ENCODE measurements around the gene ETNK1. TPM values are rescaled to one million over a fixed set of nuclear protein-coding genes. Genes with fewer than 3 reads are reported as not detected.
"Not testable (repeated sequence)": the region's sequence is repeated elsewhere in the genome, so short reads cannot be mapped to it uniquely, and the experiment has no call there.

Gene ETNK1
- polyA plus RNA-seq (ENCODE audit: low read depth in 6 of 6): 10 to 100 TPM; 21.2 to 28.2 (median 25.1) TPM

- Mint-ChIP-seq H3K27me3 (peaks cover 6 to 21% (median 12%) of the 10 kb centered on the region in 3 donors), H3K4me3 (peak within 1 kb of the TSS; percentile 91 to 99 (median 96)), H3K36me3 (no peaks in the 10 kb centered on the region), H3K9me3 (no peaks in the 10 kb centered on the region), H3K4me1 (peaks cover 29 to 43% (median 39%) of the 10 kb centered on the region in 3 donors), H3K27ac (peak within 1 kb of the TSS; percentile 93 to 99 (median 97))
- DNase-seq (peak; percentile 85), ATAC-seq (ENCODE audit: low read depth in 2 of 2) (peak; percentile 97)
These were observed at the start of gene ETNK1 for GRCh38 chr12:22624870-22625761. Gene ETNK1, plus strand, starts transcription at chr12:22625171. Its CDS starts 260 bp downstream, at chr12:22625431.

- H3K27ac Mint-ChIP-seq: no peak overlapping the region
- H3K9me3 Mint-ChIP-seq: no peaks in the 10 kb centered on the region
- no peak for ATAC-seq (ENCODE audit: low read depth in 2 of 2)
These were observed 48.9 kb upstream of the ETNK1 start for GRCh38 chr12:22576065-22576464.

GRCh38 chr12:22576473-22576872 is 48.5 kb upstream of the ETNK1 start:
- H3K27me3 Mint-ChIP-seq: peaks cover 0 to 8% (median 0%) of the 10 kb centered on the region in 3 donors
- no peak overlapping the region for H3K4me3 Mint-ChIP-seq
- no peaks in the 10 kb centered on the region for H3K9me3 Mint-ChIP-seq
- ATAC-seq (ENCODE audit: low read depth in 2 of 2) (no peak), DNase-seq (no peak)
- no peaks in the 10 kb centered on the region for H3K4me1 Mint-ChIP-seq
- no peak overlapping the region for H3K27ac Mint-ChIP-seq
- no peaks in the 10 kb centered on the region for H3K36me3 Mint-ChIP-seq

More at GRCh38 chr12:22576065-22576464, 48.9 kb upstream of the ETNK1 start:
- H3K27me3 Mint-ChIP-seq: peaks cover 0 to 10% (median 0%) of the 10 kb centered on the region in 3 donors
- H3K4me3 Mint-ChIP-seq: no peak overlapping the region
- no peaks in the 10 kb centered on the region for H3K4me1 Mint-ChIP-seq
- no peaks in the 10 kb centered on the region for H3K36me3 Mint-ChIP-seq
- DNase-seq: no peak

GRCh38 chr12:22577667-22578066 is 47.3 kb upstream of the ETNK1 start:
- H3K27ac Mint-ChIP-seq: no peak overlapping the region
- DNase-seq (no peak), ATAC-seq (ENCODE audit: low read depth in 2 of 2) (no peak)
- H3K36me3 Mint-ChIP-seq: no peaks in the 10 kb centered on the region
- H3K4me1 Mint-ChIP-seq: no peaks in the 10 kb centered on the region
- no peak overlapping the region for H3K4me3 Mint-ChIP-seq
- H3K27me3 Mint-ChIP-seq: no peaks in the 10 kb centered on the region
- H3K9me3 Mint-ChIP-seq: no peaks in the 10 kb centered on the region

GRCh38 chr12:22578328-22578727 is 46.6 kb upstream of the ETNK1 start:
- Mint-ChIP-seq H3K36me3 (no peaks in the 10 kb centered on the region), H3K9me3 (no peaks in the 10 kb centered on the region), H3K27ac (no peak overlapping the region), H3K4me1 (no peaks in the 10 kb centered on the region), H3K4me3 (no peak overlapping the region), H3K27me3 (no peaks in the 10 kb centered on the region)
- ATAC-seq (ENCODE audit: low read depth in 2 of 2) (no peak), DNase-seq (no peak)

GRCh38 chr12:22588817-22589216 is 36.2 kb upstream of the ETNK1 start:
- no peak overlapping the region for H3K4me3 Mint-ChIP-seq
- H3K27ac Mint-ChIP-seq: no peak overlapping the region
- DNase-seq (no peak), ATAC-seq (ENCODE audit: low read depth in 2 of 2) (no peak)
- no peaks in the 10 kb centered on the region for H3K36me3 Mint-ChIP-seq
- H3K4me1 Mint-ChIP-seq: no peaks in the 10 kb centered on the region
- peaks cover 0 to 2% (median 0%) of the 10 kb centered on the region in 7 donors for H3K9me3 Mint-ChIP-seq
- H3K27me3 Mint-ChIP-seq: peaks cover 0 to 9% (median 6%) of the 10 kb centered on the region in 3 donors

- DNase-seq (no peak), ATAC-seq (ENCODE audit: low read depth in 2 of 2) (no peak)
- no peaks in the 10 kb centered on the region for H3K36me3 Mint-ChIP-seq
- peaks cover 0 to 2% (median 0%) of the 10 kb centered on the region in 7 donors for H3K9me3 Mint-ChIP-seq
- H3K27me3 Mint-ChIP-seq: peaks cover 0 to 18% (median 0%) of the 10 kb centered on the region in 3 donors
- H3K4me1 Mint-ChIP-seq: no peaks in the 10 kb centered on the region
- H3K4me3 Mint-ChIP-seq: no peak overlapping the region
- peak overlapping the region in 1 of 6 donors; percentile 55 for H3K27ac Mint-ChIP-seq
These were observed 31.1 kb upstream of the ETNK1 start for GRCh38 chr12:22593864-22594263.

- ATAC-seq (ENCODE audit: low read depth in 2 of 2); H3K4me3 Mint-ChIP-seq; DNase-seq; H3K9me3 Mint-ChIP-seq; H3K27ac Mint-ChIP-seq; H3K4me1 Mint-ChIP-seq: not testable (repeated sequence)
- Mint-ChIP-seq H3K27me3 (peaks cover 0 to 13% (median 7%) of the 10 kb centered on the region in 3 donors), H3K36me3 (peaks cover 0 to 11% of the 10 kb centered on the region in 2 donors)
These were observed 27.4 kb upstream of the ETNK1 start for GRCh38 chr12:22597539-22597938.

GRCh38 chr12:22598141-22598762 is 26.7 kb upstream of the ETNK1 start:
- peaks cover 0 to 13% (median 3%) of the 10 kb centered on the region in 7 donors for H3K9me3 Mint-ChIP-seq
- DNase-seq: no peak
- no peaks in the 10 kb centered on the region for H3K4me1 Mint-ChIP-seq
- peak overlapping the region in 1 of 6 donors; percentile 36 for H3K27ac Mint-ChIP-seq
- peaks cover 0 to 11% of the 10 kb centered on the region in 2 donors for H3K36me3 Mint-ChIP-seq
- H3K4me3 Mint-ChIP-seq: no peak overlapping the region
- no peak for ATAC-seq (ENCODE audit: low read depth in 2 of 2)
- H3K27me3 Mint-ChIP-seq: peaks cover 0 to 13% (median 7%) of the 10 kb centered on the region in 3 donors

GRCh38 chr12:22598763-22599161 is 26.2 kb upstream of the ETNK1 start:
- H3K9me3 Mint-ChIP-seq: peaks cover 0 to 18% (median 3%) of the 10 kb centered on the region in 7 donors
- no peak overlapping the region for H3K4me3 Mint-ChIP-seq
- H3K27ac Mint-ChIP-seq: no peak overlapping the region

GRCh38 chr12:22600181-22600580 is 24.8 kb upstream of the ETNK1 start:
- DNase-seq: no peak
- Mint-ChIP-seq H3K4me1 (no peaks in the 10 kb centered on the region), H3K9me3 (peaks cover 0 to 21% (median 5%) of the 10 kb centered on the region in 7 donors), H3K27ac (no peak overlapping the region), H3K36me3 (peaks cover 0 to 11% of the 10 kb centered on the region in 2 donors), H3K27me3 (peaks cover 4 to 9% (median 7%) of the 10 kb centered on the region in 3 donors), H3K4me3 (no peak overlapping the region)
- no peak for ATAC-seq (ENCODE audit: low read depth in 2 of 2)

More at GRCh38 chr12:22598763-22599161, 26.2 kb upstream of the ETNK1 start:
- Mint-ChIP-seq H3K27me3 (peaks cover 3 to 12% (median 7%) of the 10 kb centered on the region in 3 donors), H3K36me3 (peaks cover 0 to 11% of the 10 kb centered on the region in 2 donors), H3K4me1 (no peaks in the 10 kb centered on the region)
- ATAC-seq (ENCODE audit: low read depth in 2 of 2) (no peak), DNase-seq (no peak)

GRCh38 chr12:22609501-22609900 is 15.5 kb upstream of the ETNK1 start:
- no peak overlapping the region for H3K4me3 Mint-ChIP-seq
- peaks cover 0 to 15% (median 10%) of the 10 kb centered on the region in 3 donors for H3K27me3 Mint-ChIP-seq
- no peak for DNase-seq
- no peak overlapping the region for H3K27ac Mint-ChIP-seq
- H3K36me3 Mint-ChIP-seq: peaks cover 8 to 9% of the 10 kb centered on the region in 2 donors
- H3K9me3 Mint-ChIP-seq: peaks cover 8 to 22% (median 16%) of the 10 kb centered on the region in 7 donors
- no peak for ATAC-seq (ENCODE audit: low read depth in 2 of 2)
- H3K4me1 Mint-ChIP-seq: no peaks in the 10 kb centered on the region

GRCh38 chr12:22610131-22610530 is 14.8 kb upstream of the ETNK1 start:
- no peak for DNase-seq
- Mint-ChIP-seq H3K27me3 (peaks cover 0 to 15% (median 10%) of the 10 kb centered on the region in 3 donors), H3K4me3 (no peak overlapping the region), H3K4me1 (no peaks in the 10 kb centered on the region), H3K9me3 (peaks cover 10 to 27% (median 16%) of the 10 kb centered on the region in 7 donors), H3K36me3 (peaks cover 8 to 9% of the 10 kb centered on the region in 2 donors), H3K27ac (no peak overlapping the region)
- no peak for ATAC-seq (ENCODE audit: low read depth in 2 of 2)
